Measurements from ENCODE around the gene JAKMIP3. TPM values are rescaled to one million over a fixed set of nuclear protein-coding genes. Genes with fewer than 3 reads are reported as not detected.

The JAKMIP3 gene
- polyA plus RNA-seq (2011; rRNA removed), result 0.20 and 0.26 TPM in 2 replicates
- polyA minus RNA-seq (2011; rRNA and poly(A)+ RNA removed), result 0.05 and 0.14 TPM in 2 replicates

DNA sequence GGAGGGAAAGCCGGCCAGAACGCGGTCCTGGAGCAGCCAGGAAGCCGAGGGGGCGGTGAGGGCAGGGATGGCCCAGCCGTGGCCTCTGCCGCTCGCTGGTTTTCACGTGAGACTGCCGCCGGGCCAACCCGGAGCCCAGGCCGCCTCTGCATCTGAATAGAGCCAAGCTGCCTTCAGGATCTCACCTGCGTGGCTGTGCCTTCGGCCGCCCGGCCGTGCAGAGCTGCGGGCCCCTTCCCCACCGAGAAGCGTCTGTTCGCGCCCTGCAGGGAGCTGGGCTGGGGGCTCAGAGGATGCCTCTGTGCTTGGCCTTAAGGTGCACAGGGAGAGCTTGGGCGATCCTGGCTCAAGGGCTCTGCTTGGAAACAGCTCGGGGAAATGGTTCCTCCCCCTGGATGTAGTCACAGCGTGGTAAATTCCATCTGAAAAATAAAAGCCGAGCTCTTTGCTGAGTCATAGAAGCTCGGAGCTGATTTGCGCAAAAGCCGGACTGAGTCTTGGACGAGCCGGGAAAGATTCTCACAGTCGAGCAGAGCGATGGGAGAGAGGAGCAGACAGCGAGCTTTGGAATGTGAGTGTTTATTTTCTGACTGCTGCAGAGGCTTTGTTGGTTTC lies at the start of gene JAKMIP3:
Gene JAKMIP3 (plus strand): TSS at position 456 of the 615 bp plus-strand sequence. CDS start 38,863 bp downstream, outside the sequence.
- DNase-seq (ENCODE audit: low read depth), result peak; percentile 80
- TF ChIP-seq, protein P1, sequence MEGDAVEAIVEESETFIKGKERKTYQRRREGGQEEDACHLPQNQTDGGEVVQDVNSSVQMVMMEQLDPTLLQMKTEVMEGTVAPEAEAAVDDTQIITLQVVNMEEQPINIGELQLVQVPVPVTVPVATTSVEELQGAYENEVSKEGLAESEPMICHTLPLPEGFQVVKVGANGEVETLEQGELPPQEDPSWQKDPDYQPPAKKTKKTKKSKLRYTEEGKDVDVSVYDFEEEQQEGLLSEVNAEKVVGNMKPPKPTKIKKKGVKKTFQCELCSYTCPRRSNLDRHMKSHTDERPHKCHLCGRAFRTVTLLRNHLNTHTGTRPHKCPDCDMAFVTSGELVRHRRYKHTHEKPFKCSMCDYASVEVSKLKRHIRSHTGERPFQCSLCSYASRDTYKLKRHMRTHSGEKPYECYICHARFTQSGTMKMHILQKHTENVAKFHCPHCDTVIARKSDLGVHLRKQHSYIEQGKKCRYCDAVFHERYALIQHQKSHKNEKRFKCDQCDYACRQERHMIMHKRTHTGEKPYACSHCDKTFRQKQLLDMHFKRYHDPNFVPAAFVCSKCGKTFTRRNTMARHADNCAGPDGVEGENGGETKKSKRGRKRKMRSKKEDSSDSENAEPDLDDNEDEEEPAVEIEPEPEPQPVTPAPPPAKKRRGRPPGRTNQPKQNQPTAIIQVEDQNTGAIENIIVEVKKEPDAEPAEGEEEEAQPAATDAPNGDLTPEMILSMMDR (IDR thresholded peaks at IDR 0.05; ENCODE audit: insufficient read depth, low read depth, low read length), result no peak
- no peaks in the 10 kb centered on the region for H3K27me3 ChIP-seq (ENCODE audit: control insufficient read depth, insufficient read depth, low read length)
- H3K36me3 ChIP-seq (ENCODE audit: control insufficient read depth, insufficient read depth, low read length), result no peaks in the 10 kb centered on the region
- H3K4me3 ChIP-seq (ENCODE audit: low read depth, low read length), result peak within 1 kb of the TSS; percentile 48
- ChIA-PET CTCF (interaction anchor here (0.7 kb wide), 1 partner anchor 42 kb away, joined by 3 read pairs; no protein-coding TSS in a partner anchor), POLR2A (no interaction called here)

DNA sequence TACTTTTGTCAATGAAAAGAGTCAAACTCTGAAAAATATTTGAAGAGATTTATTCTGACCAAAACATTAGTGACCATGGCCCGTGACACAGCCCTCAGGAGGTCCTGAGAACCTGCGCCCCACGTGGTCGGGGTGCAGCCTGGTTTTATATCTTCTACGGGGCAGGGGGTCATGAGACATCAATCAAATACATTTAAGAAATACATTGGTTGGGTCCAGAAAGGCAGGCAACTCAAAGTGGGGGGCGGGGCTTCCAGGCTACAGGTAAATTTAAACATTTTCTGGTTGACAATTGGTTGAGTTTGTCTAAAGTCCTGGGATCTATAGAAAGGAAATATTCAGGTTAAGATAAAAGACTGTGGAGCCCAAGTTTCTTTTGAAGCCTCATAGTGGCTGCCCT lies 49.2 kb upstream of the JAKMIP3 start:
- ChIA-PET POLR2A (no interaction called here), CTCF (no interaction called here)
- Histone ChIP-seq H3K36me3 (ENCODE audit: control insufficient read depth, insufficient read depth, low read length) (no peaks in the 10 kb centered on the region), H3K27me3 (ENCODE audit: control insufficient read depth, insufficient read depth, low read length) (peaks cover 2% of the 10 kb centered on the region), H3K4me3 (ENCODE audit: low read depth, low read length) (no peak overlapping the region)
- TF ChIP-seq, protein P1 (IDR thresholded peaks at IDR 0.05; ENCODE audit: insufficient read depth, low read depth, low read length), result no peak
- no peak for DNase-seq (ENCODE audit: low read depth)

DNA sequence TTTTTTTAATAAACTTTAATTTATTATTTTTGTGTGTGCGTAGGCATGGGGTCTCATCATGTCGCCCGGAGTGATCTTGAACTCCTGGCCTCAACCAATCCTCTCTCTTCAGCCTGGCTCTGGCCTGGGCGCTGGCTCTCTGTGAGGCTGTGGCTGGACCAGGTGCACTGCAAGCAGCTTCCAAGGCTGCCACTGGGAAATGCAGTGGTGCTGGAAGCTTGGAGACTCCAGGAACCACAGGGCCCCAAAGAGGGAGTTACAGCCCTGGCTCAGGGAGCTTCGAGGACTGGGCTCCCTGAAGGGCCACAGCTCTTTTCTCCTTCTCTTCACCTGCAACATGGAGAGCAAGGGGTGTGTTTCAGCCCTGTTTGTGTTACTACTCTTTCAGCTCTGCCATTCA lies 47.3 kb upstream of the JAKMIP3 start:
- Histone ChIP-seq H3K36me3 (ENCODE audit: control insufficient read depth, insufficient read depth, low read length) (no peaks in the 10 kb centered on the region), H3K4me3 (ENCODE audit: low read depth, low read length) (no peak overlapping the region), H3K27me3 (ENCODE audit: control insufficient read depth, insufficient read depth, low read length) (no peaks in the 10 kb centered on the region; the same call in 1 of the 2 replicates)
- no peak for DNase-seq (ENCODE audit: low read depth)
- TF ChIP-seq, protein P1 (IDR thresholded peaks at IDR 0.05; ENCODE audit: insufficient read depth, low read depth, low read length), result no peak
- CTCF ChIA-PET, result interaction anchor here (2.5 kb wide), 1 partner anchor 133 kb away, joined by 9 read pairs; no protein-coding TSS in a partner anchor
- POLR2A ChIA-PET, result no interaction called here

DNA sequence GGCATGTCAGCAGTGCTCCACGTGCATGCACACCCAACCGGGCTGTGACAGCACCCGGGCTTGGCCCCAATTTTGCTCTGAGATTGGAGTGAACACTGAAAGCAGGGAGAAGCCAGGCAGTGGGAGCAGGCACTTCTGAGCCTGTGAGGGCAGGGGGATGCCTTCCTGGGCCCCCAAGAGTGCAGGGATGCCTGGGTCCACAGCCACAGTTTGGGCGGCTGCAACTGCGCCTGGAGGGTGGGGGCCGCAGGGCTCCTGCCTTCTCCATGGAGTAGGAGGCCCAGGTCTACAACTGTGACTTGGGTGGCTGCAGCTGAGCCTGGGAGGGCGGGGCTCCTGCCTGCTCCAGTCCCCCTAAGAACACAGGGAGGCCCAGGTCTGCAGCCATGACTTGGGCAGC lies 46.4 kb upstream of the JAKMIP3 start:
- H3K27me3 ChIP-seq (ENCODE audit: control insufficient read depth, insufficient read depth, low read length), result no peaks in the 10 kb centered on the region
- TF ChIP-seq, protein P1 (IDR thresholded peaks at IDR 0.05; ENCODE audit: insufficient read depth, low read depth, low read length), result no peak
- ChIA-PET POLR2A (no interaction called here), CTCF (interaction anchor here (0.8 to 2.5 kb wide), 2 partner anchors 21 to 134 kb away, joined by 3 to 9 read pairs; no protein-coding TSS in a partner anchor)
- no peak overlapping the region for H3K4me3 ChIP-seq (ENCODE audit: low read depth, low read length)
- no peaks in the 10 kb centered on the region for H3K36me3 ChIP-seq (ENCODE audit: control insufficient read depth, insufficient read depth, low read length)
- no peak for DNase-seq (ENCODE audit: low read depth)

DNA sequence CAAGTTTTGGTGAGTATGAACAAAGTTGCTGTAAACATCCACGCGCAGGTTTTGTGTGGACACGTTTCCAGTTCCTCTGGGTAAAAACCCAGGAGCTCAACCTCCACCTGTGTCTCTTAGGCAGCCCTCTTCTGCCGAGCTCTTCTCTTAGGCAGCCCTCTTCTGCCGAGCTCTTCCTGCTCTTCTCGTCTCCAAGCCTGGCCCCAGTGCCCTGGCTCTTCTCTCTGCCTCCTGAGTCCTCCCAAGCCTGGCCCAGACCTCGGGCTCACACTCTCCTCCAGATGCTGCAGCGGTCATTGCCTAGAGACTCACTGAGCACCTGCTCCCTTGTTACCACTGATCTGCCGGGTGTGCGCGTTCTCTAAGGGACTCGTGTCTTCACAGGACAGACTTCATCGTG lies 45.3 kb upstream of the JAKMIP3 start:
- TF ChIP-seq, protein P1 (IDR thresholded peaks at IDR 0.05; ENCODE audit: insufficient read depth, low read depth, low read length), result no peak
- CTCF ChIA-PET, result interaction anchor here (2.5 kb wide), 1 partner anchor 135 kb away, joined by 9 read pairs; no protein-coding TSS in a partner anchor
- DNase-seq (ENCODE audit: low read depth), result no peak
- Histone ChIP-seq H3K27me3 (ENCODE audit: control insufficient read depth, insufficient read depth, low read length) (peaks cover 4% of the 10 kb centered on the region), H3K4me3 (ENCODE audit: low read depth, low read length) (no peak overlapping the region), H3K36me3 (ENCODE audit: control insufficient read depth, insufficient read depth, low read length) (no peaks in the 10 kb centered on the region)
- POLR2A ChIA-PET, result no interaction called here

Data from BJ (cell line).